ENCODE data around the gene ACAP2.

The ACAP2 gene

GRCh38 chr3:195458316-195458717 is 15.5 kb upstream of the ACAP2 start:
- H3K27ac ChIP-seq (ENCODE audit: low read depth, low read length) = no peak overlapping the region
- H3K4me1 ChIP-seq (ENCODE audit: control insufficient read depth, low read length) = peaks cover 11% of the 10 kb centered on the region
- H4K20me1 ChIP-seq (ENCODE audit: control insufficient read depth, insufficient read depth, low read depth, low read length) = no peaks in the 10 kb centered on the region
- H3F3A ChIP-seq (ENCODE audit: control insufficient read depth, insufficient read depth) = no peaks in the 10 kb centered on the region
- H3K4me3 ChIP-seq (ENCODE audit: low read length) = no peak overlapping the region
- H3K36me3 ChIP-seq (ENCODE audit: control insufficient read depth, low read length) = no peaks in the 10 kb centered on the region
- H3K27me3 ChIP-seq (ENCODE audit: control insufficient read depth, low read length) = no peaks in the 10 kb centered on the region
- H3K9me2 ChIP-seq (replicated peaks; ENCODE audit: control insufficient read depth, low read length) = no peaks in the 10 kb centered on the region
- H3K79me2 ChIP-seq (ENCODE audit: control insufficient read depth, low read length) = no peaks in the 10 kb centered on the region
- H3K4me2 ChIP-seq (ENCODE audit: low read length) = no peak overlapping the region
- H3K9me3 ChIP-seq (ENCODE audit: control insufficient read depth, insufficient read depth, low read length) = no peaks in the 10 kb centered on the region
- TF ChIP-seq, protein P1, sequence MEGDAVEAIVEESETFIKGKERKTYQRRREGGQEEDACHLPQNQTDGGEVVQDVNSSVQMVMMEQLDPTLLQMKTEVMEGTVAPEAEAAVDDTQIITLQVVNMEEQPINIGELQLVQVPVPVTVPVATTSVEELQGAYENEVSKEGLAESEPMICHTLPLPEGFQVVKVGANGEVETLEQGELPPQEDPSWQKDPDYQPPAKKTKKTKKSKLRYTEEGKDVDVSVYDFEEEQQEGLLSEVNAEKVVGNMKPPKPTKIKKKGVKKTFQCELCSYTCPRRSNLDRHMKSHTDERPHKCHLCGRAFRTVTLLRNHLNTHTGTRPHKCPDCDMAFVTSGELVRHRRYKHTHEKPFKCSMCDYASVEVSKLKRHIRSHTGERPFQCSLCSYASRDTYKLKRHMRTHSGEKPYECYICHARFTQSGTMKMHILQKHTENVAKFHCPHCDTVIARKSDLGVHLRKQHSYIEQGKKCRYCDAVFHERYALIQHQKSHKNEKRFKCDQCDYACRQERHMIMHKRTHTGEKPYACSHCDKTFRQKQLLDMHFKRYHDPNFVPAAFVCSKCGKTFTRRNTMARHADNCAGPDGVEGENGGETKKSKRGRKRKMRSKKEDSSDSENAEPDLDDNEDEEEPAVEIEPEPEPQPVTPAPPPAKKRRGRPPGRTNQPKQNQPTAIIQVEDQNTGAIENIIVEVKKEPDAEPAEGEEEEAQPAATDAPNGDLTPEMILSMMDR (IDR thresholded peaks at IDR 0.05; ENCODE audit: low read depth, low read length, poor library complexity, severe bottlenecking) = no peak
- TF ChIP-seq EZH2phosphoT487 (IDR thresholded peaks at IDR 0.05; ENCODE audit: borderline replicate concordance, low read length) = no peak

- H3K27ac ChIP-seq (ENCODE audit: low read depth, low read length) = no peak overlapping the region
- TF ChIP-seq, protein P1 (IDR thresholded peaks at IDR 0.05; ENCODE audit: low read depth, low read length, poor library complexity, severe bottlenecking) = no peak
- TF ChIP-seq EZH2phosphoT487 (IDR thresholded peaks at IDR 0.05; ENCODE audit: borderline replicate concordance, low read length) = no peak
- H3K9me2 ChIP-seq (replicated peaks; ENCODE audit: control insufficient read depth, low read length) = no peaks in the 10 kb centered on the region
Observed at GRCh38 chr3:195455789-195456188, 13.0 kb upstream of the ACAP2 start.

DNA sequence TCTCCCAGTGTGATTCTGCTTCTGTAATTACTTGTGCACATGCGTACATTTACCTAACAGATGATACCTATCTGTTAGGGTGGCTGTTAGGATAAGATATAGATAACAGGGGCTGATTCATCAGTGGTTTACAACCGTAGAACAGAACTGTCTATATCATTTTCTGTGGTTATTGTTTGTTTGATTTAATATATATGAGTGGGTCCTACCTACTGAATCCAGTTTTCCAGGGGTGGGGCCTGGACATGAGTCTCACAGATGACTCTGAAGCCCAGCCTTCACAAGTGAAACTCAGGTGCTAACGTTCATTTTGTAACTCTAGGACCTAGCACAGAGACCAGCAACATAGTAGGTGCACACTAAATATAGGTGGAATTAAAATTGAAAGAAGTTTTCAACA is 10.4 kb upstream of the ACAP2 start:
- Histone ChIP-seq H3K27me3 (ENCODE audit: control insufficient read depth, low read length) (no peaks in the 10 kb centered on the region), H3K4me1 (ENCODE audit: control insufficient read depth, low read length) (peaks cover 3% of the 10 kb centered on the region), H4K20me1 (ENCODE audit: control insufficient read depth, insufficient read depth, low read depth, low read length) (no peaks in the 10 kb centered on the region), H3K27ac (ENCODE audit: low read depth, low read length) (no peak overlapping the region), H3K36me3 (ENCODE audit: control insufficient read depth, low read length) (no peaks in the 10 kb centered on the region), H3K9me3 (ENCODE audit: control insufficient read depth, insufficient read depth, low read length) (no peaks in the 10 kb centered on the region), H3F3A (ENCODE audit: control insufficient read depth, insufficient read depth) (no peaks in the 10 kb centered on the region), H3K4me3 (ENCODE audit: low read length) (no peak overlapping the region), H3K4me2 (ENCODE audit: low read length) (no peak overlapping the region), H3K9me2 (replicated peaks; ENCODE audit: control insufficient read depth, low read length) (no peaks in the 10 kb centered on the region), H3K79me2 (ENCODE audit: control insufficient read depth, low read length) (no peaks in the 10 kb centered on the region)
- TF ChIP-seq EZH2phosphoT487 (IDR thresholded peaks at IDR 0.05; ENCODE audit: borderline replicate concordance, low read length) = no peak
- TF ChIP-seq, protein P1 (IDR thresholded peaks at IDR 0.05; ENCODE audit: low read depth, low read length, poor library complexity, severe bottlenecking) = no peak

More at GRCh38 chr3:195455789-195456188, 13.0 kb upstream of the ACAP2 start:
- Histone ChIP-seq H3K9me3 (ENCODE audit: control insufficient read depth, insufficient read depth, low read length) (no peaks in the 10 kb centered on the region), H3K79me2 (ENCODE audit: control insufficient read depth, low read length) (no peaks in the 10 kb centered on the region), H3K36me3 (ENCODE audit: control insufficient read depth, low read length) (no peaks in the 10 kb centered on the region), H3F3A (ENCODE audit: control insufficient read depth, insufficient read depth) (no peaks in the 10 kb centered on the region), H3K4me3 (ENCODE audit: low read length) (no peak overlapping the region), H3K27me3 (ENCODE audit: control insufficient read depth, low read length) (no peaks in the 10 kb centered on the region), H3K4me1 (ENCODE audit: control insufficient read depth, low read length) (peaks cover 11% of the 10 kb centered on the region), H4K20me1 (ENCODE audit: control insufficient read depth, insufficient read depth, low read depth, low read length) (no peaks in the 10 kb centered on the region), H3K4me2 (ENCODE audit: low read length) (no peak overlapping the region)
